GM23338 (cell line): Measurements from ENCODE around the gene PDIA6. TPM values are rescaled to one million over a fixed set of nuclear protein-coding genes. Genes with fewer than 3 reads are reported as not detected.
"Not testable (repeated sequence)": the region's sequence is repeated elsewhere in the genome, so short reads cannot be mapped to it uniquely, and the experiment has no call there.

Experiments
- ATAC-seq: fragments of 200-7000 bp; cut with Tn5 transposase; 3 replicates; pipeline ENCODE4 v1.9.1; 2020
- DNase-seq: peaks from one replicate; pipeline ENCODE4 v3.0.0-alpha.2; 2015; ENCODE audit warnings: low spot score
- H2AFZ ChIP-seq: fragments of 200-600 bp; sonication (generic); 2 replicates; pipeline ENCODE4 v1.8.0; 2016; ENCODE audit warnings: antibody characterized with exemption, mild to moderate bottlenecking, moderate library complexity
- H3F3A ChIP-seq: fragments of 200-600 bp; sonication (generic); replicated peaks from 2 replicates; pipeline ENCODE4 v1.8.0; 2017; ENCODE audit warnings: antibody characterized with exemption, mixed run types, low read depth
- H3K27ac ChIP-seq: fragments of 200-600 bp; sonication (generic); 2 replicates; pipeline ENCODE4 v1.6.1; 2016; ENCODE audit warnings: low read depth
- H3K27me3 ChIP-seq: fragments of 200-600 bp; sonication (generic); 2 replicates; pipeline ENCODE4 v1.8.0; 2016; ENCODE audit warnings: mild to moderate bottlenecking, mixed run types, moderate library complexity; ENCODE audit not compliant: insufficient read depth
- H3K36me3 ChIP-seq: fragments of 200-600 bp; sonication (generic); 2 replicates; pipeline ENCODE4 v1.8.0; 2016; ENCODE audit warnings: mild to moderate bottlenecking; ENCODE audit not compliant: insufficient read depth
- H3K4me1 ChIP-seq: fragments of 200-600 bp; sonication (generic); 2 replicates; pipeline ENCODE4 v1.8.0; 2016; ENCODE audit warnings: mild to moderate bottlenecking, moderate library complexity; ENCODE audit not compliant: insufficient read depth
- H3K4me2 ChIP-seq: fragments of 200-600 bp; sonication (generic); 2 replicates; pipeline ENCODE4 v1.7.1; 2017; ENCODE audit warnings: mixed run types
- H3K4me3 ChIP-seq: fragments of 200-600 bp; sonication (generic); 2 replicates; pipeline ENCODE4 v1.6.1; 2016; ENCODE audit warnings: mixed run types
- H3K79me2 ChIP-seq: fragments of 200-600 bp; sonication (generic); replicated peaks from 2 replicates; pipeline ENCODE4 v1.8.0; 2017; ENCODE audit warnings: mild to moderate bottlenecking; ENCODE audit not compliant: insufficient read depth
- H3K9me2 ChIP-seq: fragments of 200-600 bp; sonication (generic); 2 replicates; pipeline ENCODE4 v1.8.0; 2017; ENCODE audit not compliant: insufficient read depth
- H4K20me1 ChIP-seq: fragments of 200-600 bp; sonication (generic); replicated peaks from 2 replicates; pipeline ENCODE4 v1.8.0; 2017; ENCODE audit warnings: mild to moderate bottlenecking; ENCODE audit not compliant: insufficient read depth
- H3K27ac Mint-ChIP-seq: 2 replicates; pipeline ENCODE4 v1.8.0; 2020; ENCODE audit warnings: inconsistent platforms, mild to moderate bottlenecking, moderate library complexity, mixed read lengths
- H3K27me3 Mint-ChIP-seq: 3 replicates; pipeline ENCODE4 v1.8.0; 2022; ENCODE audit warnings: low read depth, mild to moderate bottlenecking, moderate library complexity, mixed read lengths, inconsistent platforms; ENCODE audit not compliant: insufficient read depth, poor library complexity
- H3K36me3 Mint-ChIP-seq: 3 replicates; pipeline ENCODE4 v1.8.0; 2021; ENCODE audit warnings: low read depth, mild to moderate bottlenecking, inconsistent platforms, moderate library complexity, mixed read lengths
- H3K4me1 Mint-ChIP-seq: 3 replicates; pipeline ENCODE4 v1.8.0; 2020; ENCODE audit warnings: mild to moderate bottlenecking, inconsistent platforms, mixed read lengths
- H3K4me3 Mint-ChIP-seq: 3 replicates; pipeline ENCODE4 v1.8.0; 2021; ENCODE audit warnings: moderate library complexity, mild to moderate bottlenecking, inconsistent platforms, mixed read lengths
- H3K9me3 Mint-ChIP-seq: 3 replicates; pipeline ENCODE4 v1.8.0; 2020; ENCODE audit warnings: moderate library complexity, mild to moderate bottlenecking, inconsistent platforms, mixed read lengths
- CREB1 ChIP-seq: fragments of 250-450 bp; sonication (Bioruptor Pico); IDR thresholded peaks from 2 replicates; pipeline ENCODE4 v1.5.0; 2020; ENCODE audit warnings: low read depth, mild to moderate bottlenecking, moderate library complexity
- STAT1 ChIP-seq: IDR thresholded peaks from one replicate; pipeline ENCODE4 v1.6.1; 2016; ENCODE audit warnings: antibody characterized with exemption; ENCODE audit not compliant: unreplicated experiment
- polyA plus RNA-seq: library from polyadenylated mRNA; unstranded; fragments of >200 nt; fragmentation: Nextera tagmentation; extraction: Ambion mirVana; gene quantifications from 2 replicates; pipeline ENCODE4 v1.2.1, GENCODE V29; 2016
- total RNA-seq: library from RNA; depleted of rRNA; stranded (reverse); fragments of >200 nt; shearing (Covaris generic); gene quantifications from 2 replicates; pipeline ENCODE4 v1.2.3, GENCODE V29; 2014
- TF ChIP-seq, protein P1 (sequence below): fragments of 250-450 bp; sonication (Bioruptor Pico); IDR thresholded peaks from 2 replicates; pipeline ENCODE4 v1.5.0; 2020; ENCODE audit warnings: mild to moderate bottlenecking, moderate library complexity

The PDIA6 gene
- total and polyA plus RNA-seq, 2 experiments from 2014 or later: 331 to 382 TPM

DNA sequence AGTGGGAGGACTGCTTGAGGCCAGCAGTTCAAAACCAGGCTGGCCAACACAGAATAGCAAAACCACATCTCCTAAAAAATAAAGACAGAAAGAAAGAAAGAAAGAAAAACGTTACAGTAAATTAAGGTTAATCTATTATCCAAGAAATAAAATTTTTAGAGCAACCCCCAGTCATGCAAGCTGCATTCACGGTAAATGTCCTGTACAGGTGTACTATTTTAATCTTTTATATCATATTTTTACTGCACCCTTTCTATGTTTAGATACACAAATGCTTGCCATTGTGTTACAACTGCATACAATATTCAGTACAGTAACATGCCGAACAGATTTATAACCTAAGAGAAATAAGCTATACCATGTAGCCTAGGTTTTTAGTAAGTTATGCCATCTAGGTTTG is 6.0 kb downstream of the PDIA6 start:
- H3K4me3 ChIP-seq: no peak overlapping the region
- H3K27ac ChIP-seq: no peak overlapping the region
- no peaks in the 10 kb centered on the region for H3K27me3 ChIP-seq
- peaks cover 10% of the 10 kb centered on the region; the same call in 1 of the 2 replicates for H3K36me3 ChIP-seq
- H3F3A ChIP-seq: no peaks in the 10 kb centered on the region
- Mint-ChIP-seq H3K9me3 (no peaks in the 10 kb centered on the region), H3K4me1 (peaks cover 25% of the 10 kb centered on the region), H3K36me3 (peaks cover 39% of the 10 kb centered on the region), H3K4me3 (no peak overlapping the region), H3K27ac (no peak overlapping the region), H3K27me3 (peaks cover 3% of the 10 kb centered on the region)
- DNase-seq (no peak), ATAC-seq (no peak)
- H2AFZ ChIP-seq: no peak overlapping the region
- no peaks in the 10 kb centered on the region for H3K9me2 ChIP-seq
- TF ChIP-seq, protein P1, sequence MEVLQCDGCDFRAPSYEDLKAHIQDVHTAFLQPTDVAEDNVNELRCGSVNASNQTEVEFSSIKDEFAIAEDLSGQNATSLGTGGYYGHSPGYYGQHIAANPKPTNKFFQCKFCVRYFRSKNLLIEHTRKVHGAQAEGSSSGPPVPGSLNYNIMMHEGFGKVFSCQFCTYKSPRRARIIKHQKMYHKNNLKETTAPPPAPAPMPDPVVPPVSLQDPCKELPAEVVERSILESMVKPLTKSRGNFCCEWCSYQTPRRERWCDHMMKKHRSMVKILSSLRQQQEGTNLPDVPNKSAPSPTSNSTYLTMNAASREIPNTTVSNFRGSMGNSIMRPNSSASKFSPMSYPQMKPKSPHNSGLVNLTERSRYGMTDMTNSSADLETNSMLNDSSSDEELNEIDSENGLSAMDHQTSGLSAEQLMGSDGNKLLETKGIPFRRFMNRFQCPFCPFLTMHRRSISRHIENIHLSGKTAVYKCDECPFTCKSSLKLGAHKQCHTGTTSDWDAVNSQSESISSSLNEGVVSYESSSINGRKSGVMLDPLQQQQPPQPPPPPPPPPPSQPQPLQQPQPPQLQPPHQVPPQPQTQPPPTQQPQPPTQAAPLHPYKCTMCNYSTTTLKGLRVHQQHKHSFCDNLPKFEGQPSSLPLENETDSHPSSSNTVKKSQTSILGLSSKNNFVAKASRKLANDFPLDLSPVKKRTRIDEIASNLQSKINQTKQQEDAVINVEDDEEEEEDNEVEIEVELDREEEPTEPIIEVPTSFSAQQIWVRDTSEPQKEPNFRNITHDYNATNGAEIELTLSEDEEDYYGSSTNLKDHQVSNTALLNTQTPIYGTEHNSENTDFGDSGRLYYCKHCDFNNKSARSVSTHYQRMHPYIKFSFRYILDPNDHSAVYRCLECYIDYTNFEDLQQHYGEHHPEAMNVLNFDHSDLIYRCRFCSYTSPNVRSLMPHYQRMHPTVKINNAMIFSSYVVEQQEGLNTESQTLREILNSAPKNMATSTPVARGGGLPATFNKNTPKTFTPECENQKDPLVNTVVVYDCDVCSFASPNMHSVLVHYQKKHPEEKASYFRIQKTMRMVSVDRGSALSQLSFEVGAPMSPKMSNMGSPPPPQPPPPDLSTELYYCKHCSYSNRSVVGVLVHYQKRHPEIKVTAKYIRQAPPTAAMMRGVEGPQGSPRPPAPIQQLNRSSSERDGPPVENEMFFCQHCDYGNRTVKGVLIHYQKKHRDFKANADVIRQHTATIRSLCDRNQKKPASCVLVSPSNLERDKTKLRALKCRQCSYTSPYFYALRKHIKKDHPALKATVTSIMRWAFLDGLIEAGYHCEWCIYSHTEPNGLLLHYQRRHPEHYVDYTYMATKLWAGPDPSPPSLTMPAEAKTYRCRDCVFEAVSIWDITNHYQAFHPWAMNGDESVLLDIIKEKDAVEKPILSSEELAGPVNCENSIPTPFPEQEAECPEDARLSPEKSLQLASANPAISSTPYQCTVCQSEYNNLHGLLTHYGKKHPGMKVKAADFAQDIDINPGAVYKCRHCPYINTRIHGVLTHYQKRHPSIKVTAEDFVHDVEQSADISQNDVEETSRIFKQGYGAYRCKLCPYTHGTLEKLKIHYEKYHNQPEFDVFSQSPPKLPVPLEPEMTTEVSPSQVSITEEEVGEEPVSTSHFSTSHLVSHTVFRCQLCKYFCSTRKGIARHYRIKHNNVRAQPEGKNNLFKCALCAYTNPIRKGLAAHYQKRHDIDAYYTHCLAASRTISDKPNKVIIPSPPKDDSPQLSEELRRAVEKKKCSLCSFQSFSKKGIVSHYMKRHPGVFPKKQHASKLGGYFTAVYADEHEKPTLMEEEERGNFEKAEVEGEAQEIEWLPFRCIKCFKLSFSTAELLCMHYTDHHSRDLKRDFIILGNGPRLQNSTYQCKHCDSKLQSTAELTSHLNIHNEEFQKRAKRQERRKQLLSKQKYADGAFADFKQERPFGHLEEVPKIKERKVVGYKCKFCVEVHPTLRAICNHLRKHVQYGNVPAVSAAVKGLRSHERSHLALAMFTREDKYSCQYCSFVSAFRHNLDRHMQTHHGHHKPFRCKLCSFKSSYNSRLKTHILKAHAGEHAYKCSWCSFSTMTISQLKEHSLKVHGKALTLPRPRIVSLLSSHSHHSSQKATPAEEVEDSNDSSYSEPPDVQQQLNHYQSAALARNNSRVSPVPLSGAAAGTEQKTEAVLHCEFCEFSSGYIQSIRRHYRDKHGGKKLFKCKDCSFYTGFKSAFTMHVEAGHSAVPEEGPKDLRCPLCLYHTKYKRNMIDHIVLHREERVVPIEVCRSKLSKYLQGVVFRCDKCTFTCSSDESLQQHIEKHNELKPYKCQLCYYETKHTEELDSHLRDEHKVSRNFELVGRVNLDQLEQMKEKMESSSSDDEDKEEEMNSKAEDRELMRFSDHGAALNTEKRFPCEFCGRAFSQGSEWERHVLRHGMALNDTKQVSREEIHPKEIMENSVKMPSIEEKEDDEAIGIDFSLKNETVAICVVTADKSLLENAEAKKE (CRISPR knock-in tag): no peak
- TF ChIP-seq STAT1: no peak
- no peak for TF ChIP-seq CREB1 (CRISPR knock-in tag)
- peaks cover 71% of the 10 kb centered on the region for H4K20me1 ChIP-seq
- peaks cover 89% of the 10 kb centered on the region for H3K79me2 ChIP-seq
- H3K4me2 ChIP-seq: no peak overlapping the region
- H3K4me1 ChIP-seq: peaks cover 27% of the 10 kb centered on the region

DNA sequence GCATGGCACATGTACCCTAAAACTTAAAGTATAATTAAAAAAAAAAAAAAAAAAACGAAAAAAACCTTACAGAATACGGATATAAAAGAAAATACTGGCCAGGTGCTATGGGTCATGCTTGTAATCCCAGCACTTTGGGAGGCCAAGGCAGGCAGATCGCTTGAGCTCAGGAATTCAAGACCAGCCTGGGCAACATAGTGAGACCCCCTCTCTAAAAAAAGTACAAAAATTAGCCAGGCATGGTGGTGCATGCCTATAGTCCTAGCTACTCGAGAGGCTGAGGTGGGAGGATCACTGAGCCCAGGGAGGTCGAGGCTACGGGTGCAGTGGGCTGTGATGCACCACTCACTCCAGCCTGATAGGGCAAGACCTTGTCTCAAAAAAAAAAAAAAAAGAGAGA is 6.6 kb downstream of the PDIA6 start:
- not testable (repeated sequence) for ATAC-seq
- peaks cover 44% of the 10 kb centered on the region for H3K36me3 Mint-ChIP-seq
- peaks cover 71% of the 10 kb centered on the region for H4K20me1 ChIP-seq

More for the DNA sequence above, 6.6 kb downstream of the PDIA6 start:
- Histone ChIP-seq H3K4me1 (peaks cover 24% of the 10 kb centered on the region), H3K36me3 (peaks cover 16% of the 10 kb centered on the region; the same call in 1 of the 2 replicates), H3K79me2 (peaks cover 89% of the 10 kb centered on the region)
- not testable (repeated sequence) for H3K27ac Mint-ChIP-seq, H3K27ac ChIP-seq, H3K27me3 ChIP-seq, DNase-seq, H3F3A ChIP-seq, H3K4me2 ChIP-seq, H3K4me3 Mint-ChIP-seq, H3K9me3 Mint-ChIP-seq, H3K9me2 ChIP-seq, H2AFZ ChIP-seq, H3K27me3 Mint-ChIP-seq, H3K4me3 ChIP-seq
- peaks cover 20% of the 10 kb centered on the region for H3K4me1 Mint-ChIP-seq
